Osteoblast (primary cell): ENCODE measurements around the gene TMTC1. TPM values are rescaled to one million over a fixed set of nuclear protein-coding genes. Genes with fewer than 3 reads are reported as not detected.
A peak's percentile ranks its signal among the peaks of the same experiment; 100 is the strongest.

Experiments
- DNase-seq: peaks from one replicate; pipeline ENCODE4 v3.0.0; 2011; ENCODE audit warnings: low spot score, mixed read lengths; ENCODE audit not compliant: insufficient read length; ENCODE audit errors: missing footprints
- H2AFZ ChIP-seq: 2 replicates; pipeline ENCODE4 v1.6.0; 2011; ENCODE audit warnings: mild to moderate bottlenecking, low read length
- H3K27ac ChIP-seq: 2 replicates; pipeline ENCODE4 v1.5.1; 2011; ENCODE audit warnings: mild to moderate bottlenecking, low read depth, low read length, moderate library complexity
- H3K27me3 ChIP-seq: 2 replicates; pipeline ENCODE4 v1.6.0; 2012; ENCODE audit warnings: mild to moderate bottlenecking, control low read depth, inconsistent platforms, low read length, moderate library complexity; ENCODE audit not compliant: insufficient read depth
- H3K36me3 ChIP-seq: 2 replicates; pipeline ENCODE4 v1.5.1; 2011; ENCODE audit warnings: mild to moderate bottlenecking, low read length, control low read depth, moderate library complexity; ENCODE audit not compliant: insufficient read depth
- H3K4me1 ChIP-seq: 2 replicates; pipeline ENCODE4 v1.5.1; 2011; ENCODE audit warnings: mild to moderate bottlenecking, low read length, control low read depth, moderate library complexity; ENCODE audit not compliant: insufficient read depth
- H3K4me2 ChIP-seq: 2 replicates; pipeline ENCODE4 v1.6.0; 2011; ENCODE audit warnings: mild to moderate bottlenecking, low read length; ENCODE audit not compliant: insufficient read depth
- H3K4me3 ChIP-seq: fragments of 200-600 bp; sonication (generic); 3 replicates; pipeline ENCODE4 v1.5.1; 2012; ENCODE audit warnings: mild to moderate bottlenecking, low read length, inconsistent platforms; ENCODE audit not compliant: insufficient read depth
- H3K79me2 ChIP-seq: 2 replicates; pipeline ENCODE4 v1.6.0; 2012; ENCODE audit warnings: mild to moderate bottlenecking, low read length, control low read depth, inconsistent platforms; ENCODE audit not compliant: insufficient read depth
- H3K9me3 ChIP-seq: 2 replicates; pipeline ENCODE4 v1.5.1; 2011; ENCODE audit warnings: low read depth, low read length, control low read depth
- H4K20me1 ChIP-seq: 2 replicates; pipeline ENCODE4 v1.6.0; 2012; ENCODE audit warnings: mild to moderate bottlenecking, low read length, control low read depth; ENCODE audit not compliant: insufficient read depth
- total RNA-seq: library from RNA; depleted of rRNA; stranded (reverse); fragments of >200 nt; gene quantifications from 2 replicates; pipeline ENCODE4 v1.2.3, GENCODE V29; 2012
- TF ChIP-seq, protein P1 (sequence below): IDR thresholded peaks from 2 replicates; pipeline ENCODE4 v1.5.1; 2011; ENCODE audit warnings: mild to moderate bottlenecking, low read depth, low read length, moderate library complexity; ENCODE audit errors: extremely low read depth

The TMTC1 gene
- total RNA-seq, 1 donor: 50.3 TPM

GRCh38 chr12:29565727-29566126 is 218.0 kb downstream of the TMTC1 start:
- H3K27me3 ChIP-seq: no peaks in the 10 kb centered on the region
- H4K20me1 ChIP-seq: no peaks in the 10 kb centered on the region
- no peak overlapping the region for H3K4me2 ChIP-seq
- H3K36me3 ChIP-seq: no peaks in the 10 kb centered on the region
- DNase-seq: no peak
- H3K9me3 ChIP-seq: no peaks in the 10 kb centered on the region
- no peaks in the 10 kb centered on the region for H3K79me2 ChIP-seq
- H2AFZ ChIP-seq: no peak overlapping the region
- H3K4me1 ChIP-seq: peaks cover 18% of the 10 kb centered on the region
- H3K27ac ChIP-seq: no peak overlapping the region
- TF ChIP-seq, protein P1, sequence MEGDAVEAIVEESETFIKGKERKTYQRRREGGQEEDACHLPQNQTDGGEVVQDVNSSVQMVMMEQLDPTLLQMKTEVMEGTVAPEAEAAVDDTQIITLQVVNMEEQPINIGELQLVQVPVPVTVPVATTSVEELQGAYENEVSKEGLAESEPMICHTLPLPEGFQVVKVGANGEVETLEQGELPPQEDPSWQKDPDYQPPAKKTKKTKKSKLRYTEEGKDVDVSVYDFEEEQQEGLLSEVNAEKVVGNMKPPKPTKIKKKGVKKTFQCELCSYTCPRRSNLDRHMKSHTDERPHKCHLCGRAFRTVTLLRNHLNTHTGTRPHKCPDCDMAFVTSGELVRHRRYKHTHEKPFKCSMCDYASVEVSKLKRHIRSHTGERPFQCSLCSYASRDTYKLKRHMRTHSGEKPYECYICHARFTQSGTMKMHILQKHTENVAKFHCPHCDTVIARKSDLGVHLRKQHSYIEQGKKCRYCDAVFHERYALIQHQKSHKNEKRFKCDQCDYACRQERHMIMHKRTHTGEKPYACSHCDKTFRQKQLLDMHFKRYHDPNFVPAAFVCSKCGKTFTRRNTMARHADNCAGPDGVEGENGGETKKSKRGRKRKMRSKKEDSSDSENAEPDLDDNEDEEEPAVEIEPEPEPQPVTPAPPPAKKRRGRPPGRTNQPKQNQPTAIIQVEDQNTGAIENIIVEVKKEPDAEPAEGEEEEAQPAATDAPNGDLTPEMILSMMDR: no peak
- H3K4me3 ChIP-seq: no peak overlapping the region

DNA sequence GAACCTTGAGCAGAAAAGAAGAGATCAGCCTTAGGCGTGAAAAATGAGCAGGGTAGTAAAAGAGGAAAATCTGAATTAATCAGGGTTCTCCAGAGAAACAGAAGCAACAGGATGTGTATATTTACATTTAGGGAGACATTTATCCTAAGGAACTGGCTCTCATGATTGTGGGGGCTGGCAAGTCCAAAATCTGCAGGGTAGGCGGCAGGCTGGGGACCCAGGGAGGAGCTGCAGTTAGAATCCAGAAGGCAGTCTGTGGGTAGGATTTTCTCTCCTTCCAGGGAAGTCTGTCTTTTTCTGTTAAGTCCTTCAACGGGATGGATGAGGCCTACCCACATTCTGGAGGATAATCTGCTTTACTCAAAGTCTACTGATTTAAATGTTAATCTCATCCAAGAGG is 218.8 kb downstream of the TMTC1 start:
- no peak for DNase-seq

DNA sequence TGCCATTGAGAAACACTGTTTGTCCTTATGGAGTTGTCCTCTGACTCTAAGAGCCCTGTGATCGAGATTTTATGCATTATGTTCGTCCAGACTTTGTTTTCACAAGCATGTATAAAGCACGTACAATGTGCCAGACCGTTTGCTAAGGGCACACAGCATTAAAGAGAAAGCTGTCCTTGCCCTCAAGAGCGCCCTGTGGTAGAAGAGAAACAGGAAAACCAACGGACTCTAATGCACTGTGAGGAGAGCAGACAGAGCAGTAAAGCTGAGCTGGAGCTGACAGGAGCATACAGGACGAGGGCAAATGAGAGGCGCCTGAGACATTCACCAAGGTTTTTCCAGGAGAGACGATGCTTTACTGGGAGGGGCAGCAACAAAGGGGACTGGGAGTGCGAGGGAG is 220.1 kb downstream of the TMTC1 start:
- Histone ChIP-seq H4K20me1 (no peaks in the 10 kb centered on the region), H3K36me3 (no peaks in the 10 kb centered on the region), H3K79me2 (no peaks in the 10 kb centered on the region), H3K27ac (no peak overlapping the region), H3K9me3 (no peaks in the 10 kb centered on the region), H3K4me1 (peaks cover 18% of the 10 kb centered on the region), H3K4me3 (peak overlapping the region; percentile 41), H3K27me3 (no peaks in the 10 kb centered on the region), H2AFZ (peak overlapping the region; percentile 2), H3K4me2 (peak overlapping the region; percentile 67)
- TF ChIP-seq, protein P1: no peak
- no peak for DNase-seq

More for the DNA sequence above, 218.8 kb downstream of the TMTC1 start:
- Histone ChIP-seq H3K79me2 (no peaks in the 10 kb centered on the region), H3K36me3 (no peaks in the 10 kb centered on the region), H3K9me3 (no peaks in the 10 kb centered on the region), H3K27me3 (no peaks in the 10 kb centered on the region), H3K4me3 (no peak overlapping the region), H3K27ac (no peak overlapping the region), H2AFZ (no peak overlapping the region), H3K4me2 (no peak overlapping the region), H3K4me1 (peaks cover 18% of the 10 kb centered on the region), H4K20me1 (no peaks in the 10 kb centered on the region)
- TF ChIP-seq, protein P1: no peak

- TF ChIP-seq, protein P1: no peak
- H4K20me1 ChIP-seq: no peaks in the 10 kb centered on the region
- peaks cover 18% of the 10 kb centered on the region for H3K4me1 ChIP-seq
- no peaks in the 10 kb centered on the region for H3K27me3 ChIP-seq
- no peaks in the 10 kb centered on the region for H3K36me3 ChIP-seq
- no peak overlapping the region for H3K4me3 ChIP-seq
- DNase-seq: no peak
- H3K27ac ChIP-seq: peak overlapping the region; percentile 33
- H3K9me3 ChIP-seq: no peaks in the 10 kb centered on the region
- H3K79me2 ChIP-seq: no peaks in the 10 kb centered on the region
- no peak overlapping the region for H3K4me2 ChIP-seq
- no peak overlapping the region for H2AFZ ChIP-seq
These were observed 220.7 kb downstream of the TMTC1 start for GRCh38 chr12:29563071-29563470.
